Liver (tissue), 9 donors: ENCODE measurements around the gene TREH. TPM values are rescaled to one million over a fixed set of nuclear protein-coding genes. Genes with fewer than 3 reads are reported as not detected.

Source experiments
- DNase-seq: peaks from one replicate; pipeline ENCODE4 v3.0.0-alpha.2; 2017; ENCODE audit warnings: low spot score
- H3K27ac ChIP-seq, 2 donors: one replicate each; pipeline ENCODE4 v1.7.0; 2013; ENCODE audit warnings: inconsistent platforms in 2 of 2, low read length in 2 of 2, control low read depth in 1 of 2, low read depth in 1 of 2, mild to moderate bottlenecking in 1 of 2
- H3K27me3 ChIP-seq, 4 donors: one replicate each; pipeline versions ENCODE4 v1.6.1 to v1.7.0; 2013; ENCODE audit warnings: low read length in 3 of 4, inconsistent platforms in 1 of 4, mild to moderate bottlenecking in 1 of 4, moderate library complexity in 1 of 4; ENCODE audit not compliant: control insufficient read depth in 4 of 4, insufficient read depth in 4 of 4
- H3K36me3 ChIP-seq, 4 donors: one replicate each; pipeline versions ENCODE4 v1.6.1 to v1.7.0; 2013; ENCODE audit warnings: low read length in 3 of 4, mild to moderate bottlenecking in 3 of 4, low read depth in 1 of 4, moderate library complexity in 1 of 4; ENCODE audit not compliant: control insufficient read depth in 4 of 4, insufficient read depth in 3 of 4
- H3K4me1 ChIP-seq, 4 donors: one replicate each; pipeline versions ENCODE4 v1.6.1 to v1.7.0; 2013; ENCODE audit warnings: low read length in 3 of 4, mild to moderate bottlenecking in 3 of 4, moderate library complexity in 1 of 4; ENCODE audit not compliant: control insufficient read depth in 4 of 4, insufficient read depth in 4 of 4
- H3K4me3 ChIP-seq, 3 donors: one replicate each; pipeline versions ENCODE4 v1.6.1 to v1.7.0; 2013; ENCODE audit warnings: low read length in 3 of 3, control low read depth in 1 of 3, low read depth in 1 of 3, mild to moderate bottlenecking in 1 of 3
- H3K9ac ChIP-seq, 2 donors: one replicate each; pipeline ENCODE4 v1.7.0; 2013; ENCODE audit warnings: low read length in 2 of 2, mild to moderate bottlenecking in 2 of 2, moderate library complexity in 2 of 2, control low read depth in 1 of 2, low read depth in 1 of 2
- H3K9me3 ChIP-seq, 4 donors: one replicate each; pipeline versions ENCODE4 v1.6.1 to v1.7.0; 2013; ENCODE audit warnings: low read length in 3 of 4; ENCODE audit not compliant: control insufficient read depth in 4 of 4
- EGR1 ChIP-seq, 2 donors: IDR thresholded peaks; 2 replicates each; pipeline ENCODE4 v1.6.1; 2016 to 2018; ENCODE audit warnings: antibody characterized with exemption in 2 of 2, low read depth in 2 of 2
- FOXA1 ChIP-seq: IDR thresholded peaks from 2 replicates; pipeline ENCODE4 v1.6.1; 2016; ENCODE audit warnings: antibody characterized with exemption
- FOXA2 ChIP-seq: IDR thresholded peaks from 2 replicates; pipeline ENCODE4 v1.6.1; 2016; ENCODE audit warnings: antibody characterized with exemption
- GABPA ChIP-seq, 2 donors: IDR thresholded peaks in 1 of 2; conservative IDR thresholded peaks in 1 of 2; 2 replicates each; pipeline ENCODE4 v1.6.1; 2016; ENCODE audit warnings: antibody characterized with exemption in 2 of 2, mild to moderate bottlenecking in 1 of 2, moderate library complexity in 1 of 2
- HNF4A ChIP-seq, 2 donors: conservative IDR thresholded peaks; 2 replicates each; pipeline ENCODE4 v1.6.1; 2016; ENCODE audit warnings: antibody characterized with exemption in 2 of 2, mild to moderate bottlenecking in 2 of 2
- HNF4G ChIP-seq: IDR thresholded peaks from 2 replicates; pipeline ENCODE4 v1.6.1; 2016; ENCODE audit warnings: antibody characterized with exemption
- JUND ChIP-seq, 2 donors: IDR thresholded peaks; 2 replicates each; pipeline ENCODE4 v1.6.1; 2016; ENCODE audit warnings: antibody characterized with exemption in 2 of 2
- NR2F2 ChIP-seq: IDR thresholded peaks from 2 replicates; pipeline ENCODE4 v1.6.1; 2016; ENCODE audit warnings: antibody characterized with exemption
- RAD21 ChIP-seq, 2 donors: IDR thresholded peaks; 2 replicates each; pipeline ENCODE4 v1.6.1; 2016; ENCODE audit warnings: antibody characterized with exemption in 2 of 2, mild to moderate bottlenecking in 2 of 2
- RXRA ChIP-seq, 2 donors: IDR thresholded peaks; 2 replicates each; pipeline ENCODE4 v1.6.1; 2017 to 2018; ENCODE audit warnings: antibody characterized with exemption in 2 of 2, mild to moderate bottlenecking in 1 of 2
- SP1 ChIP-seq: IDR thresholded peaks from 2 replicates; pipeline ENCODE4 v1.6.1; 2018; ENCODE audit warnings: antibody characterized with exemption, mild to moderate bottlenecking
- TAF1 ChIP-seq: conservative IDR thresholded peaks from 2 replicates; pipeline ENCODE4 v1.6.1; 2016; ENCODE audit warnings: antibody characterized with exemption, mild to moderate bottlenecking
- YY1 ChIP-seq: IDR thresholded peaks from 2 replicates; pipeline ENCODE4 v1.6.1; 2016; ENCODE audit warnings: antibody characterized with exemption, mild to moderate bottlenecking
- WGBS: extraction: QIAGEN DNeasy Blood & Tissue Kit; methylation state at CpG from one replicate; pipeline ENCODE4 v1.1.7; 2013; 5-methylcytosine and 5-hydroxymethylcytosine counted together
- polyA plus RNA-seq, 2 donors: library from polyadenylated mRNA; stranded (reverse) in 1 of 2; unstranded in 1 of 2; fragments of 200-250 nt in 1 of 2; fragments of >200 nt in 1 of 2; fragmentation: Nextera tagmentation in 1 of 2; extraction: Ambion mirVana in 1 of 2; gene quantifications; one replicate each; pipeline versions ENCODE4 v1.2.1 to v1.2.3, GENCODE V29; 2013 to 2015
- total RNA-seq, 2 donors: library from RNA; depleted of rRNA; stranded (reverse); fragments of >200 nt; gene quantifications; one replicate each; pipeline ENCODE4 v1.2.3, GENCODE V29; 2014
- TF ChIP-seq, protein P1 (sequence below): IDR thresholded peaks from 2 replicates; pipeline ENCODE4 v1.6.1; 2016; ENCODE audit warnings: antibody characterized with exemption
- TF ChIP-seq, protein P2 (sequence below): IDR thresholded peaks from 2 replicates; pipeline ENCODE4 v1.6.1; 2016; ENCODE audit warnings: antibody characterized with exemption
- TF ChIP-seq, protein P3 (sequence below): fragments of 150-350 bp; IDR thresholded peaks from 2 replicates; pipeline ENCODE4 v1.5.1; 2017; ENCODE audit warnings: improper control_type of control experiment, low read depth, low read length; ENCODE audit not compliant: missing input control
- TF ChIP-seq, protein P4 (sequence below): IDR thresholded peaks from 2 replicates; pipeline ENCODE4 v1.6.1; 2016; ENCODE audit warnings: antibody characterized with exemption
- donor health status: healthy.
- donor health status: healthy.
- donor health status: healthy.
- donor health status: healthy.
- donor health status: healthy.

TREH gene
- total and polyA plus RNA-seq, 4 donors = 0.50 to 1.2 (median 0.84) TPM; not detected in 1

DNA sequence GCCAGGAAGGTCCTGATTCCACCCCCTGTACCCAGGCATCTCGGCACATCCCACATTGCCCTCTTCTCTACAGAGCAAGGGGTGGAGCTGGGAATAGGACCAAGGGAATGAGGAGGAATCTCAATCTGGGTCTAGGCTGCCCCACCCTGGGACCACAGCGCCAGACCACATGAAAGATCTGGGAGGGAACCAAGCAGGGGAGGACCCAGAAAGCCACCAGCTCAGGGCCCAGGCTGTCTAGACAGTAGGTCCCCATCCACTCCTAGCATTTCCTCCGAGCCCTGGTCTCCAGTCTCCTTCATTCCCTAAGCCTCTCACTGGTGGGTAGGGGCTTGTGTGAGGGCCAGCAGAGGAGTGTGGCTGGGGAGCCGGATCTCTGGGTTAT lies 60.5 kb downstream of the TREH start:
- H3K27me3 ChIP-seq = peaks cover 0 to 8% (median under 1%) of the 10 kb centered on the region in 4 donors
- no peak overlapping the region for H3K4me3 ChIP-seq
- TF ChIP-seq JUND (IDR thresholded peaks at IDR 0.05) = no peak
- no peak for TF ChIP-seq RAD21 (IDR thresholded peaks at IDR 0.05)
- 79% methylated on average over 4 of the region's 4 CpGs for WGBS
- H3K36me3 ChIP-seq = no peaks in the 10 kb centered on the region
- no peak overlapping the region for H3K9ac ChIP-seq
- H3K27ac ChIP-seq = peak overlapping the region; percentile 80 to 81
- no peak for DNase-seq
- peaks cover 0 to 26% (median 0%) of the 10 kb centered on the region in 4 donors for H3K4me1 ChIP-seq
- no peaks in the 10 kb centered on the region for H3K9me3 ChIP-seq

DNA sequence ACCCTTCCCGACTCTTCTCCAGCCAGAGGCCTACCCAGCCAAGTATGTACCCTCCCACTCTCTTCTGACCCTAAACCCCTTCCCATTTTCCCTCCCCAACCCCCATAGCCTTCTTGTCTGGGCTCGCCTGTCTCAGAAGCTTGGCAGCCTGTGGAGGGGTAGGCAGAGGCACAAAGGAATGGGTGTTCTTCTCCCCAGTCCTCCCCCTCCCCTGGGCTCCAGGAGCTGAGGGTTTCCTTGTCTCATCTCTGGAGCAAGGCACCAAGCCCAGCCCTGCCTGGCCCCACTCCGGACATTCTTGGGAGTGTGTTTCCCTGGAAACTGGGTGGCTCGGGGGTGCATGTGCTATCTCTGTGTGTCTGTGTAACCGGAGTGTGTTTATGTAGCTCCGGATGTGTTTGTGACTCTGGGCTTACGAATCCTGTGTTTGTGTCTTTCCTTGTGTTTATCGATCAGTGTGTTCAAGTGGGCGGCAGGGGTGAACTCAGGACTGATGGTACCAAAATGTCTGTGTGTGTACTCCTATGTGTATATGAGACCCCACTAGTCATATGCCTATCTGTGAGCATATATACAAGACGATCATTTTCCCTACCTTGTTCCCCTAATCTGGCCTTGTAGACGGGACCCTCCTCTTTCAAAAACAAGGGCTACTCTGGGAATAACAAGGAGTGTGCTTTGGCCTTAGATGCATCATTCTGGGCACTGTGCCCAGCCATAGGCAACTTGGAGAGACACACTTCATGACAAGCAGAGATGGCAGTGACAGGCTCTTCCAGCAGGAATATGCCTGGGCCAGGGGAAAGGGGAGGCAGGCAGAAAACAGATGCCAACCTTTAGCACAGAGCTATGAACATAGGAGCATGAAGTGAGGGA lies 61.1 kb downstream of the TREH start:
- Histone ChIP-seq H3K4me3 (no peak overlapping the region), H3K36me3 (no peaks in the 10 kb centered on the region), H3K27me3 (peaks cover 0 to 8% (median under 1%) of the 10 kb centered on the region in 4 donors), H3K9me3 (no peaks in the 10 kb centered on the region), H3K9ac (no peak overlapping the region), H3K27ac (peak overlapping the region; percentile 80 to 81), H3K4me1 (peaks cover 0 to 26% (median 0%) of the 10 kb centered on the region in 4 donors)
- DNase-seq = no peak
- TF ChIP-seq HNF4G (no peak), TAF1 (no peak), NR2F2 (peak; percentile 89), SP1 (peak; percentile 15), YY1 (no peak), FOXA2 (no peak), HNF4A (conservative IDR thresholded peaks at IDR 0.05) (no peak), RXRA (IDR thresholded peaks at IDR 0.05) (peak in 1 of 2 donors; percentile 14), JUND (IDR thresholded peaks at IDR 0.05) (no peak)
- TF ChIP-seq, protein P1, sequence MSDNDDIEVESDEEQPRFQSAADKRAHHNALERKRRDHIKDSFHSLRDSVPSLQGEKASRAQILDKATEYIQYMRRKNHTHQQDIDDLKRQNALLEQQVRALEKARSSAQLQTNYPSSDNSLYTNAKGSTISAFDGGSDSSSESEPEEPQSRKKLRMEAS = no peak
- TF ChIP-seq, protein P2, sequence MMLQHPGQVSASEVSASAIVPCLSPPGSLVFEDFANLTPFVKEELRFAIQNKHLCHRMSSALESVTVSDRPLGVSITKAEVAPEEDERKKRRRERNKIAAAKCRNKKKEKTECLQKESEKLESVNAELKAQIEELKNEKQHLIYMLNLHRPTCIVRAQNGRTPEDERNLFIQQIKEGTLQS = no peak
- WGBS = 73% methylated on average over 11 of the region's 11 CpGs

DNA sequence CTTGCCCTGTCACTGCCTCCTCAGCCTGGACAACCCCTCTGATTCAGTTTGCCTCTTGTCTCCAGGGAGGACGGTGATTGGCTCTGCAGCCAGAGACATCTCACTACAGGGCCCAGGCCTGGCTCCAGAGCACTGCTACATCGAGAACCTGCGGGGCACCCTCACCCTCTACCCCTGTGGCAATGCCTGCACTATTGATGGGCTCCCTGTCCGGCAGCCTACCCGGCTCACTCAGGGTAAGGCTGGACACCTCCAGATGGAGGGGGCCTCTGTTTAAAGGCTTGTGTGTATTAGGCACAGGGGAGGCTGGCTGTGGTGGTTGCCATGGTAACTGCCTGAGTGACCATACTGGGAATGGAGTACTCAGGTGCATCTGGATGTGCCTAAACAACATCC lies 63.5 kb downstream of the TREH start:
- H3K36me3 ChIP-seq = no peaks in the 10 kb centered on the region
- peaks cover 0 to 6% (median 0%) of the 10 kb centered on the region in 4 donors for H3K27me3 ChIP-seq
- H3K4me3 ChIP-seq = no peak overlapping the region
- WGBS = 92% methylated on average over 5 of the region's 5 CpGs
- H3K4me1 ChIP-seq = peaks cover 0 to 19% (median 1%) of the 10 kb centered on the region in 4 donors
- H3K9ac ChIP-seq = no peak overlapping the region
- DNase-seq = no peak
- no peak overlapping the region for H3K27ac ChIP-seq
- H3K9me3 ChIP-seq = no peaks in the 10 kb centered on the region
- no peak for TF ChIP-seq EGR1 (IDR thresholded peaks at IDR 0.05; ENCODE audit: low read depth in 2 of 2)
- TF ChIP-seq HNF4A (conservative IDR thresholded peaks at IDR 0.05) = no peak
- no peak for TF ChIP-seq FOXA2
- no peak for TF ChIP-seq JUND (IDR thresholded peaks at IDR 0.05)
- TF ChIP-seq, protein P1 = no peak
- no peak for TF ChIP-seq HNF4G
- TF ChIP-seq, protein P2 = no peak
- TF ChIP-seq, protein P3, sequence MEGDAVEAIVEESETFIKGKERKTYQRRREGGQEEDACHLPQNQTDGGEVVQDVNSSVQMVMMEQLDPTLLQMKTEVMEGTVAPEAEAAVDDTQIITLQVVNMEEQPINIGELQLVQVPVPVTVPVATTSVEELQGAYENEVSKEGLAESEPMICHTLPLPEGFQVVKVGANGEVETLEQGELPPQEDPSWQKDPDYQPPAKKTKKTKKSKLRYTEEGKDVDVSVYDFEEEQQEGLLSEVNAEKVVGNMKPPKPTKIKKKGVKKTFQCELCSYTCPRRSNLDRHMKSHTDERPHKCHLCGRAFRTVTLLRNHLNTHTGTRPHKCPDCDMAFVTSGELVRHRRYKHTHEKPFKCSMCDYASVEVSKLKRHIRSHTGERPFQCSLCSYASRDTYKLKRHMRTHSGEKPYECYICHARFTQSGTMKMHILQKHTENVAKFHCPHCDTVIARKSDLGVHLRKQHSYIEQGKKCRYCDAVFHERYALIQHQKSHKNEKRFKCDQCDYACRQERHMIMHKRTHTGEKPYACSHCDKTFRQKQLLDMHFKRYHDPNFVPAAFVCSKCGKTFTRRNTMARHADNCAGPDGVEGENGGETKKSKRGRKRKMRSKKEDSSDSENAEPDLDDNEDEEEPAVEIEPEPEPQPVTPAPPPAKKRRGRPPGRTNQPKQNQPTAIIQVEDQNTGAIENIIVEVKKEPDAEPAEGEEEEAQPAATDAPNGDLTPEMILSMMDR = no peak
- TF ChIP-seq GABPA (IDR thresholded peaks at IDR 0.05 in 1 of 2, conservative IDR thresholded peaks at IDR 0.05 in 1 of 2) = no peak
- TF ChIP-seq RAD21 (IDR thresholded peaks at IDR 0.05) = no peak
- no peak for TF ChIP-seq RXRA (IDR thresholded peaks at IDR 0.05)
- no peak for TF ChIP-seq FOXA1
- no peak for TF ChIP-seq YY1
- no peak for TF ChIP-seq TAF1
- TF ChIP-seq SP1 = no peak
- TF ChIP-seq, protein P4, sequence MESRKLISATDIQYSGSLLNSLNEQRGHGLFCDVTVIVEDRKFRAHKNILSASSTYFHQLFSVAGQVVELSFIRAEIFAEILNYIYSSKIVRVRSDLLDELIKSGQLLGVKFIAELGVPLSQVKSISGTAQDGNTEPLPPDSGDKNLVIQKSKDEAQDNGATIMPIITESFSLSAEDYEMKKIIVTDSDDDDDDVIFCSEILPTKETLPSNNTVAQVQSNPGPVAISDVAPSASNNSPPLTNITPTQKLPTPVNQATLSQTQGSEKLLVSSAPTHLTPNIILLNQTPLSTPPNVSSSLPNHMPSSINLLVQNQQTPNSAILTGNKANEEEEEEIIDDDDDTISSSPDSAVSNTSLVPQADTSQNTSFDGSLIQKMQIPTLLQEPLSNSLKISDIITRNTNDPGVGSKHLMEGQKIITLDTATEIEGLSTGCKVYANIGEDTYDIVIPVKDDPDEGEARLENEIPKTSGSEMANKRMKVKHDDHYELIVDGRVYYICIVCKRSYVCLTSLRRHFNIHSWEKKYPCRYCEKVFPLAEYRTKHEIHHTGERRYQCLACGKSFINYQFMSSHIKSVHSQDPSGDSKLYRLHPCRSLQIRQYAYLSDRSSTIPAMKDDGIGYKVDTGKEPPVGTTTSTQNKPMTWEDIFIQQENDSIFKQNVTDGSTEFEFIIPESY = no peak
- TF ChIP-seq NR2F2 = no peak
